B cell (primary cell): ENCODE measurements around the gene FGFR3. TPM values are rescaled to one million over a fixed set of nuclear protein-coding genes. Genes with fewer than 3 reads are reported as not detected.

Experiments
- ATAC-seq: fragments of 200-7000 bp; cut with Tn5 transposase; one replicate; pipeline ENCODE4 v1.10.0; 2021; ENCODE audit warnings: low read depth, mild to moderate bottlenecking, moderate number of reproducible peaks, moderate library complexity
- CTCF ChIA-PET: fragments of 350-600 bp; sonication (Branson Sonifier 250); formaldehyde crosslinking; loops from one replicate; lab custom pipeline; 2021; ENCODE audit warnings: antibody characterized with exemption, inconsistent platforms; lab: Charles Lee
- POLR2A ChIA-PET: fragments of 350-600 bp; sonication (Branson Sonifier 250); formaldehyde crosslinking; loops from one replicate; lab custom pipeline; 2021; ENCODE audit warnings: antibody characterized with exemption; lab: Charles Lee
- DNase-seq: peaks from one replicate; pipeline ENCODE4 v3.0.0; 2013
- H2AFZ ChIP-seq: 2 replicates; pipeline ENCODE4 v1.6.1; 2012; ENCODE audit warnings: mild to moderate bottlenecking, low read depth, low read length; ENCODE audit not compliant: insufficient read depth, poor library complexity, severe bottlenecking
- H3K27ac ChIP-seq, 2 donors: 1 replicate in 1 of 2; 2 replicates in 1 of 2; pipeline ENCODE4 v1.5.1; 2012 to 2013; ENCODE audit warnings: low read length in 2 of 2, mild to moderate bottlenecking in 2 of 2, moderate library complexity in 1 of 2
- H3K27me3 ChIP-seq, 4 experiments: fragments of 200-600 bp in 1 of 4; sonication (generic) in 1 of 4; replicated peaks in 1 of 4; 1 replicate in 2 of 4; 2 replicates in 2 of 4; pipeline versions ENCODE4 v1.6.1 to v1.7.0; 2013 to 2016; ENCODE audit warnings: low read length in 3 of 4, mild to moderate bottlenecking in 2 of 4, mixed read lengths in 1 of 4, moderate library complexity in 1 of 4; ENCODE audit not compliant: insufficient read depth in 4 of 4, control insufficient read depth in 3 of 4; ENCODE audit errors: control extremely low read depth in 1 of 4
- H3K36me3 ChIP-seq, 2 experiments: replicated peaks in 1 of 2; 1 replicate in 1 of 2; 2 replicates in 1 of 2; pipeline versions ENCODE4 v1.6.1 to v1.7.1; 2013; ENCODE audit warnings: low read length in 1 of 2; ENCODE audit not compliant: insufficient read depth in 2 of 2, control insufficient read depth in 1 of 2; ENCODE audit errors: control extremely low read depth in 1 of 2, extremely low read depth in 1 of 2
- H3K4me1 ChIP-seq, 2 donors: fragments of 200-600 bp in 1 of 2; sonication (generic) in 1 of 2; 1 replicate in 1 of 2; 2 replicates in 1 of 2; pipeline versions ENCODE4 v1.5.1 to v1.6.1; 2013 to 2017; ENCODE audit warnings: low read length in 2 of 2; ENCODE audit not compliant: control insufficient read depth in 2 of 2, insufficient read depth in 2 of 2
- H3K4me2 ChIP-seq: replicated peaks from 2 replicates; pipeline ENCODE3; 2012; ENCODE audit warnings: mild to moderate bottlenecking, low read depth, low read length; ENCODE audit not compliant: poor library complexity, severe bottlenecking
- H3K4me3 ChIP-seq, 5 experiments: fragments of 200-600 bp in 1 of 5; sonication (generic) in 1 of 5; 1 replicate in 3 of 5; 2 replicates in 2 of 5; pipeline versions ENCODE4 v1.5.1 to v1.7.0; 2011 to 2016; ENCODE audit warnings: low read length in 4 of 5, mild to moderate bottlenecking in 4 of 5, low read depth in 2 of 5, control low read depth in 1 of 5, moderate library complexity in 1 of 5; ENCODE audit not compliant: insufficient read depth in 1 of 5; ENCODE audit errors: control extremely low read depth in 1 of 5, extremely low read depth in 1 of 5
- H3K79me2 ChIP-seq: fragments of 200-600 bp; sonication (generic); one replicate; pipeline ENCODE4 v1.6.0; 2016; ENCODE audit warnings: low read length; ENCODE audit not compliant: control insufficient read depth, insufficient read depth
- H3K9ac ChIP-seq: fragments of 200-600 bp; sonication (generic); 2 replicates; pipeline ENCODE4 v1.6.1; 2017; ENCODE audit warnings: mild to moderate bottlenecking, low read length, moderate library complexity
- H3K9me3 ChIP-seq, 3 donors: one replicate each; pipeline versions ENCODE4 v1.6.1 to v1.7.1; 2013; ENCODE audit warnings: low read length in 2 of 3; ENCODE audit not compliant: control insufficient read depth in 2 of 3, insufficient read depth in 1 of 3; ENCODE audit errors: control extremely low read depth in 1 of 3
- H4K20me1 ChIP-seq: 2 replicates; pipeline ENCODE4 v1.6.0; 2012; ENCODE audit warnings: mild to moderate bottlenecking, low read length; ENCODE audit not compliant: insufficient read depth, control insufficient read depth, poor library complexity, severe bottlenecking
- H3K27ac Mint-ChIP-seq: one replicate; pipeline ENCODE4 v1.8.0; 2021; ENCODE audit warnings: mixed read lengths
- H3K27me3 Mint-ChIP-seq: one replicate; pipeline ENCODE4 v1.8.0; 2021; ENCODE audit warnings: mixed read lengths
- H3K4me1 Mint-ChIP-seq: one replicate; pipeline ENCODE4 v1.8.0; 2021; ENCODE audit warnings: mixed read lengths
- H3K4me3 Mint-ChIP-seq: one replicate; pipeline ENCODE4 v1.8.0; 2021; ENCODE audit warnings: mixed read lengths
- H3K9me3 Mint-ChIP-seq: one replicate; pipeline ENCODE4 v1.8.0; 2022; ENCODE audit warnings: mixed read lengths; ENCODE audit not compliant: insufficient read depth
- CTCF ChIP-seq: fragments of 200-600 bp; IDR thresholded peaks from one replicate; pipeline ENCODE4 v1.8.0; 2022; ENCODE audit warnings: antibody characterized with exemption, mild to moderate bottlenecking
- EZH2 ChIP-seq: IDR thresholded peaks from 2 replicates; pipeline ENCODE4 v1.6.1; 2012; ENCODE audit warnings: borderline replicate concordance, low read depth, mild to moderate bottlenecking, moderate library complexity, low read length; ENCODE audit not compliant: insufficient read depth, poor library complexity, severe bottlenecking
- WGBS: methylation state at CpG from one replicate; pipeline ENCODE4 v1.1.5; 2013; ENCODE audit warnings: missing lambda C conversion rate; ENCODE audit not compliant: insufficient coverage; 5-methylcytosine and 5-hydroxymethylcytosine counted together
- intact Hi-C: fragments of 100-400 bp; cut with micrococcal nuclease; formaldehyde crosslinking; loops from one replicate; pipeline ENCODE4 v1.10.0; 2022
- polyA plus RNA-seq: library from polyadenylated mRNA; depleted of rRNA; stranded (reverse); fragments of >200 nt; gene quantifications from 2 replicates; pipeline ENCODE4 v1.2.3, GENCODE V29; 2012
- total RNA-seq, 2 donors: library from RNA; stranded (reverse); fragments of 120-200 nt in 1 of 2; gene quantifications; 1 replicate in 1 of 2; 2 replicates in 1 of 2; pipeline versions ENCODE4 v1.2.3 to v1.2.4, GENCODE V29; 2013 to 2022

FGFR3 gene
- total and polyA plus RNA-seq, 2 donors (not counting 1 experiment from before 2014, with no cell fraction given): not detected

GRCh38 chr4:1753697-1754311 lies 39.3 kb upstream of the FGFR3 start:
- no peaks in the 10 kb centered on the region for H3K27me3 Mint-ChIP-seq

More at GRCh38 chr4:1753697-1754311, 39.3 kb upstream of the FGFR3 start:
- intact Hi-C loops: no loop called here
- Histone ChIP-seq H3K4me1 (peaks cover 11 to 16% of the 10 kb centered on the region in 2 donors), H3K36me3 (no peaks in the 10 kb centered on the region), H3K79me2 (no peaks in the 10 kb centered on the region), H4K20me1 (no peaks in the 10 kb centered on the region), H3K9me3 (no peaks in the 10 kb centered on the region), H3K9ac (no peak overlapping the region), H2AFZ (no peak overlapping the region), H3K27ac (no peak overlapping the region), H3K4me2 (no peak overlapping the region), H3K4me3 (no peak overlapping the region), H3K27me3 (peaks cover 0 to 9% (median 0%) of the 10 kb centered on the region in 4 experiments)
- POLR2A ChIA-PET: no interaction called here
- WGBS: 82% methylated on average over 15 of the region's 15 CpGs
- CTCF ChIA-PET: no interaction called here
- Mint-ChIP-seq H3K27ac (no peak overlapping the region), H3K4me3 (no peak overlapping the region), H3K4me1 (peaks cover 7% of the 10 kb centered on the region), H3K9me3 (no peaks in the 10 kb centered on the region)
- no peak for TF ChIP-seq EZH2
- TF ChIP-seq CTCF: no peak
- DNase-seq (no peak), ATAC-seq (no peak)
